Stimulated activated memory B cell treated with anti-CD40 and anti-IgM and Interleukin-4, amounts not matched to agents 10 μg/mL and 1 μg/mL and 100 μg/mL, for 72 hours (primary cell): ENCODE data around the gene PRIMPOL.
"Not testable (repeated sequence)": the region's sequence is repeated elsewhere in the genome, so short reads cannot be mapped to it uniquely, and the experiment has no call there.

Experiments
- ATAC-seq: fragments of 150-1000 bp; cut with Tn5 transposase; 2 replicates; pipeline ENCODE4 v1.10.0; 2021
- H3K27ac Mint-ChIP-seq: one replicate; pipeline ENCODE4 v1.8.0; 2022; ENCODE audit warnings: mild to moderate bottlenecking, mixed read lengths
- H3K27me3 Mint-ChIP-seq: one replicate; pipeline ENCODE4 v1.8.0; 2022; ENCODE audit warnings: mixed read lengths
- H3K36me3 Mint-ChIP-seq: one replicate; pipeline ENCODE4 v1.8.0; 2022; ENCODE audit warnings: mixed read lengths
- H3K4me1 Mint-ChIP-seq: one replicate; pipeline ENCODE4 v1.8.0; 2022; ENCODE audit warnings: mixed read lengths
- H3K4me3 Mint-ChIP-seq: one replicate; pipeline ENCODE4 v1.8.0; 2022; ENCODE audit warnings: mild to moderate bottlenecking, moderate library complexity, mixed read lengths
- H3K9me3 Mint-ChIP-seq: one replicate; pipeline ENCODE4 v1.8.0; 2022; ENCODE audit warnings: mixed read lengths

The PRIMPOL gene, protein sequence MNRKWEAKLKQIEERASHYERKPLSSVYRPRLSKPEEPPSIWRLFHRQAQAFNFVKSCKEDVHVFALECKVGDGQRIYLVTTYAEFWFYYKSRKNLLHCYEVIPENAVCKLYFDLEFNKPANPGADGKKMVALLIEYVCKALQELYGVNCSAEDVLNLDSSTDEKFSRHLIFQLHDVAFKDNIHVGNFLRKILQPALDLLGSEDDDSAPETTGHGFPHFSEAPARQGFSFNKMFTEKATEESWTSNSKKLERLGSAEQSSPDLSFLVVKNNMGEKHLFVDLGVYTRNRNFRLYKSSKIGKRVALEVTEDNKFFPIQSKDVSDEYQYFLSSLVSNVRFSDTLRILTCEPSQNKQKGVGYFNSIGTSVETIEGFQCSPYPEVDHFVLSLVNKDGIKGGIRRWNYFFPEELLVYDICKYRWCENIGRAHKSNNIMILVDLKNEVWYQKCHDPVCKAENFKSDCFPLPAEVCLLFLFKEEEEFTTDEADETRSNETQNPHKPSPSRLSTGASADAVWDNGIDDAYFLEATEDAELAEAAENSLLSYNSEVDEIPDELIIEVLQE

DNA sequence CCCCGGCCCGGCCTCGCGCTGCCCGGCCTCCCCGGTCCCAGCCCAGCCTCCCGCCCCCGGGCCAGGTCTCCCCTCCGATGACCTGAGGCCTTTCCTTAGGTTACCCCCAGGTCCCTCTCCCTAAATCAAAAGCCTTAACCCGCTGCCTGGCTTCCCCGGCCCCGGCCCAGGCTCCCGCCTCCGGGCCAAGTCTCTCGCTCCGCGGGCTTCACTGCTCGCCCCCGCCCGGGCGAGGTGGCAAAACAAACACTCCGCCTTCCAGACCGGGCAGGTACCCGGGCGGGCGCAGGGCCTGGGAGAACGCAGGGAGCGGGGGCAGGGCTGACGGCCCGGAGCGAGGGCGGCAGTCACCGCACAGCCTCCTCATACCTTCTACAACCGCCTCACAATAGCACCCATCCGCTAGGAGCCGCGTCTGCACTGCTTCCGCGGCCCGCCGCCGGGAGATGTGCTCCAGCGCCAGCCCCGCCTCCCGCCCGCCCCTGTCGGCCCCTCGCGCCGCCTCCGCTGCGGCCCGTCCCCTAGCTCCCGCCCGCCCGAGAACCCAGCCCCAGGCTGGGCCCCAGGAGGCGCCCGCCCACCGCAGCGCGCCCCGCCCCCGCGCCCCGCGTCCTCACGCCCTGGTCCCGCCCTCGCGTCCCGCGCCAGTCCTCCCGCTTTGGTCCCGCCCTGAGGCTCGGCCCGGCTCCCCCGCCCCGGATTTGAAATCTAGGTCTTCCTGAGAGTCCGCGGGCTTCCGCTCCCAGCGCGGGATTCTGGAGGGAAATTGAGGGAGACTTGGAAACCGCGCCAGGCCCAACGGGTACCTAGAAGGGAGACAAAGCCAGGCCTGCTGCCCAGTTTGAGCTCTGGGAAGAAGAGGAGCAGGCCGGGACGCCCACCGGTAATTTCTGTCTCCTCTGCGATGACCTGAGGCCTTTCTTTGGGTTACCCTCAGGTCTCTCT is at the start of gene PRIMPOL, which contains the start of gene CASP3:
PRIMPOL (plus strand) TSS at position 713 of the 945 bp plus-strand sequence. CDS start 7,403 bp downstream, outside the sequence.
CASP3 (minus strand) TSS at position 422 of the 945 bp plus-strand sequence. CDS start 10,994 bp downstream, outside the sequence.
- Mint-ChIP-seq H3K4me1 (peaks cover 45% of the 10 kb centered on the region), H3K27me3 (no peaks in the 10 kb centered on the region), H3K27ac (peak within 1 kb of the TSS; percentile 85), H3K36me3 (peaks cover 23% of the 10 kb centered on the region), H3K9me3 (no peaks in the 10 kb centered on the region), H3K4me3 (peak within 1 kb of the TSS; percentile 93)
- peak; percentile 98 for ATAC-seq

DNA sequence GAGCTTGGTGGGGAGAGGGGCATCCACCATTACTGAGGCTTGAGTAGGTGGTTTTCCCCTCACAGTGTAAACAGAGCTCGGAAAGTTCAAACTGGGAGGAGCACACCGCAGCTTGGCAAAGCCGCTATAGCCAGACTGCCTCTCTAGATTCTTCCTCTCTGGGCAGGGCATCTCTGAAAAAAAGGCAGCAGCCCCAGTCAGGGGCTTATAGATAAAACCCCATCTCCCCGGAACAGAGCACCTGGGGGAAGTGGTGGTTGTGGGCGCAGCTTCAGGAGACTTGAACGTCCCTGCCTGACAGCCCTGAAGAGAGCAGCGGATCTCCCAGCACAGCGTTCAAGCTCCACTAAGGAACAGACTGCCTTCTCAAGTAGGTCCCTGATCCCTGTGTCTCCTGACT is 48.6 kb upstream of the PRIMPOL start:
- Mint-ChIP-seq H3K27me3 (peaks cover 42% of the 10 kb centered on the region), H3K9me3 (peaks cover 20% of the 10 kb centered on the region), H3K36me3 (peaks cover 13% of the 10 kb centered on the region)
- not testable (repeated sequence) for ATAC-seq, H3K4me1 Mint-ChIP-seq, H3K27ac Mint-ChIP-seq, H3K4me3 Mint-ChIP-seq

DNA sequence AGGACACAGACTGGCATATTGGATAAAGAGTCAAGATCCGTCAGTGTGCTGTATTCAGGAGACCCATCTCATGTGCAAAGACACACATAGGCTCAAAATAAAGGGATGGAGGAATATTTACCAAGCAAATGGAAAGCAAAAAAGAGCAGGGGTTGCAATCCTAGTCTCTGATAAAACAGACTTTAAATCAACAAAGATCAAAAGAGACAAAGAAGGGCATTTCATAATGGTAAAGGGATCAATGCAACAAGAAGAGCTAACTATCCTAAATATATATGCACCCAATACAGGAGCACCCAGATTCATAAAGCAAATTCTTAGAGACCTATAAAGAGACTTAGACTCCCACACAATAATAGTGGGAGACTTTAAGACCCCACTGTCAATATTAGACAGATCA is 46.7 kb upstream of the PRIMPOL start:
- not testable (repeated sequence) for ATAC-seq, H3K4me1 Mint-ChIP-seq, H3K4me3 Mint-ChIP-seq, H3K27ac Mint-ChIP-seq
- H3K36me3 Mint-ChIP-seq = peaks cover 13% of the 10 kb centered on the region
- H3K9me3 Mint-ChIP-seq = peaks cover 25% of the 10 kb centered on the region
- H3K27me3 Mint-ChIP-seq = peaks cover 39% of the 10 kb centered on the region

DNA sequence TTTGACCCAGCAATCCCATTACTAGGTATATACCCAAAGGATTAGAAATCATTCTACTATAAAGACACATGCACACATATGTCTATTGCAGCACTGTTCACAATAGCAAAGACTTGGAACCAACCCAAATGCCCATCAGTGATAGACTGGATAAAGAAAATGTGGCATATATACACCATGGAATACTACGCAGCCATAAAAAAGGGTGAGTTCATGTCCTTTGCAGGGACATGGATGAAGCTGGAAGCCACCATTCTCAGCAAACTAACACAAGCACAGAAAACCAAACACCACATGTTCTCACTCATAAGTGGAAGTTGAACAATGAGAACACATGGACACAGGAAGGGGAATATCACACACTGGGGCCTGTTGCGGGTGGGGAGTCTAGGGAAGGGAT is 42.1 kb upstream of the PRIMPOL start:
- not testable (repeated sequence) for ATAC-seq, H3K27ac Mint-ChIP-seq, H3K4me3 Mint-ChIP-seq, H3K4me1 Mint-ChIP-seq, H3K27me3 Mint-ChIP-seq
- H3K9me3 Mint-ChIP-seq = peaks cover 25% of the 10 kb centered on the region
- peaks cover 13% of the 10 kb centered on the region for H3K36me3 Mint-ChIP-seq

DNA sequence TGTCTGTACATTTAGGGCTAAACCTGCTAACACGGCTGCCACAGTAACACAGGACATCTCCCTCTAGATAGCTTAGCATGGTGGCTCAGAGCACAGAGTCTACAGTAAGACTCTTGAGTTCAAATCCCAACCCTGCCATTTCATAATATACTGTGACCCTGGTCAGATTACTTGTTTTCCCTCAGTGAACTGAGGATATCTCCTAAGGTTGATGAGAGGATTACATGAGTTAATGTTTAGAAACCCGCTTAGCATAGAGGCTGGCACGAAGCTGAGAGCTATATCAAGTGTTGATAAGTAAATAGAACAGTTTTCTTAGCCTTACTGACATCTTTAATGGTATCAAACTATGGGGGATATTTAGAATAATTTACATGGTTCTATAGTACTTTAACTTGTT is 37.5 kb upstream of the PRIMPOL start:
- peak overlapping the region; percentile 11 for H3K27ac Mint-ChIP-seq
- H3K9me3 Mint-ChIP-seq = peaks cover 9% of the 10 kb centered on the region
- H3K4me3 Mint-ChIP-seq = no peak overlapping the region
- H3K36me3 Mint-ChIP-seq = no peaks in the 10 kb centered on the region
- no peak for ATAC-seq
- no peaks in the 10 kb centered on the region for H3K27me3 Mint-ChIP-seq
- H3K4me1 Mint-ChIP-seq = peaks cover 7% of the 10 kb centered on the region

- peaks cover 21% of the 10 kb centered on the region for H3K4me1 Mint-ChIP-seq
- H3K36me3 Mint-ChIP-seq = no peaks in the 10 kb centered on the region
- no peak overlapping the region for H3K27ac Mint-ChIP-seq
- H3K27me3 Mint-ChIP-seq = no peaks in the 10 kb centered on the region
- peaks cover 6% of the 10 kb centered on the region for H3K9me3 Mint-ChIP-seq
- no peak for ATAC-seq
- no peak overlapping the region for H3K4me3 Mint-ChIP-seq
Measured at GRCh38 chr4:184613405-184613804, 36.1 kb upstream of the PRIMPOL start.

DNA sequence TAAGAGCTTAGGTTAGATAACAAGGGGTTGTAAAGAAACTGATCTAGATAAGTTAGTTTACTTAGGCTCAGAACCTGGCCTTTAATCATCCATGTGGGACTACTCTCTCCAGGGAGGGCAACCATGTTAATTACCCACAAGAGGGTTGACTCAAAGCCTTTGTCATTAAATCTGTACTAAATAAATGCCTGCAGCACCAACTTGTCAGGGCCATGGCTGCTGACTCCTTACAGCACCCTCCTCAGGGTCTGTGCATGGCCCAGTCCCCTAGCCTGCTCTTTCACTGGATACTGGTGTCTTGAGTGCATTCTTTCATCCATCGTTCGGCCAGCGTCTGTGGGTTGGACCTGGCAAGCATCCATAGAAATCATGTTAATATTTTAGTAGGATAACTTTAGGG is 35.0 kb upstream of the PRIMPOL start:
- ATAC-seq = no peak
- Mint-ChIP-seq H3K9me3 (peaks cover 6% of the 10 kb centered on the region), H3K36me3 (no peaks in the 10 kb centered on the region)

GRCh38 chr4:184616168-184616567 is 33.4 kb upstream of the PRIMPOL start:
- peaks cover 32% of the 10 kb centered on the region for H3K4me1 Mint-ChIP-seq
- H3K36me3 Mint-ChIP-seq, ATAC-seq, H3K9me3 Mint-ChIP-seq, H3K4me3 Mint-ChIP-seq, H3K27me3 Mint-ChIP-seq: not testable (repeated sequence)
- H3K27ac Mint-ChIP-seq = peak overlapping the region; percentile 74

More for the DNA sequence above, 35.0 kb upstream of the PRIMPOL start:
- peaks cover 21% of the 10 kb centered on the region for H3K4me1 Mint-ChIP-seq
- H3K27me3 Mint-ChIP-seq = no peaks in the 10 kb centered on the region
- no peak overlapping the region for H3K4me3 Mint-ChIP-seq
- no peak overlapping the region for H3K27ac Mint-ChIP-seq

DNA sequence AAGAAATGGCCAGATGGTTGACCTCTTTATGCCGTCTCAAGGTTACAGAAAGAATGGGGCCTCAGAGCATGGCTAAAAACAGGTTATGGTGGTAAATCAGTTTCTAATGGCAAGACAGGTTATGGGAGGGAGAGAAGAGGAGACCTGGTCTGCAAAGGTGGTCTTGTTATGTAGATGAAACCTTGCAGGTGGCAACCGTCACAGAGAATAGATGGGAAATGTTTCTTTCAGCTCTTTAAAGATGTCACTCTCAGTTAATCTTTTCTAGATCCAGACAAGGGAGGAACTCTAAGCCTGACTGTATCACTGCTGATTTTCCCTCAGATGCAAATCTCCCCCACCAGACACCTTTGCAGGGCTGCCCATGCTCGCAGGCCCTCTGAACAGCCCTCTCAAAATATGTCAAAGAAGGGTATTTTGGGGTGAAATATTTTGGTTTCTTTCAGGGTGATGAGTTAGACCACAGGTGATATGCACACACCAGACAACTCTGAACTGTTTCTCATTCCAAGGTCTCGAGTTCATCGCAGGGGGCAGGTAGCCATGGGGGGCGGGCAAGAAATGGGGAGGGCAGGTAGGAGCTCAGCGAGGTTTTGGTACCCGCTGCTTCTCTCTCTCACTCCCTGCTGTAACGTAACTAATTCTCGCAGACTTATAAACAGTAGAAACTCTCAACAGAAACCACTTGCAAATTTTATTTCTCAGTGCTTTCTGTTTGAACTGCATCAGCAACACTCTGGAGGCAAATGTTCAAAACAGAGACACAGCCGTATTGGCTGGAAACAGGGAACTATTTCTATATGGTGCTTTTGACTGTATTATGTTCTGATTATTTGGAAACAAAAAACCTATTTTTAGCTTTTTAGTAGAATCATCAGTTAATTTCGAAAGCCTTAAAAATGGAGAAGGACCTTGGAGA is 32.6 kb upstream of the PRIMPOL start:
- Mint-ChIP-seq H3K9me3 (peaks cover 6% of the 10 kb centered on the region), H3K4me3 (peak overlapping the region; percentile 40)
- peak; percentile 72 for ATAC-seq

GRCh38 chr4:184617600-184618196 is 31.8 kb upstream of the PRIMPOL start:
- no peak for ATAC-seq
- Mint-ChIP-seq H3K27me3 (no peaks in the 10 kb centered on the region), H3K4me1 (peaks cover 32% of the 10 kb centered on the region), H3K9me3 (peaks cover 6% of the 10 kb centered on the region), H3K4me3 (peak overlapping the region; percentile 40), H3K27ac (peak overlapping the region; percentile 74), H3K36me3 (peaks cover 5% of the 10 kb centered on the region)

More for the DNA sequence above, 32.6 kb upstream of the PRIMPOL start:
- H3K4me1 Mint-ChIP-seq = peaks cover 32% of the 10 kb centered on the region
- H3K27me3 Mint-ChIP-seq = no peaks in the 10 kb centered on the region
- H3K36me3 Mint-ChIP-seq = no peaks in the 10 kb centered on the region
- peak overlapping the region; percentile 74 for H3K27ac Mint-ChIP-seq

GRCh38 chr4:184620212-184620867 is 29.2 kb upstream of the PRIMPOL start:
- Mint-ChIP-seq H3K4me3 (no peak overlapping the region), H3K27ac (peak overlapping the region; percentile 53), H3K4me1 (peaks cover 32% of the 10 kb centered on the region), H3K27me3 (no peaks in the 10 kb centered on the region), H3K36me3 (peaks cover 28% of the 10 kb centered on the region), H3K9me3 (peaks cover 3% of the 10 kb centered on the region)
- ATAC-seq = peak; percentile 68

GRCh38 chr4:184621518-184621917 is 28.0 kb upstream of the PRIMPOL start:
- H3K4me1 Mint-ChIP-seq = peaks cover 30% of the 10 kb centered on the region
- no peak overlapping the region for H3K27ac Mint-ChIP-seq
- H3K36me3 Mint-ChIP-seq = peaks cover 36% of the 10 kb centered on the region
- H3K9me3 Mint-ChIP-seq = peaks cover 3% of the 10 kb centered on the region
- ATAC-seq = no peak
- H3K4me3 Mint-ChIP-seq = no peak overlapping the region
- H3K27me3 Mint-ChIP-seq = no peaks in the 10 kb centered on the region

- ATAC-seq, H3K9me3 Mint-ChIP-seq, H3K27me3 Mint-ChIP-seq: not testable (repeated sequence)
- H3K4me1 Mint-ChIP-seq = peaks cover 11% of the 10 kb centered on the region
- H3K36me3 Mint-ChIP-seq = peaks cover 65% of the 10 kb centered on the region
- peak overlapping the region; percentile 6 for H3K4me3 Mint-ChIP-seq
- peak overlapping the region; percentile 36 for H3K27ac Mint-ChIP-seq
Measured at GRCh38 chr4:184624504-184624903, 25.0 kb upstream of the PRIMPOL start.
